Neural crest cell (in vitro differentiated cells): ENCODE measurements around the gene CDK10. TPM values are rescaled to one million over a fixed set of nuclear protein-coding genes. Genes with fewer than 3 reads are reported as not detected.
"Not testable (repeated sequence)": the region's sequence is repeated elsewhere in the genome, so short reads cannot be mapped to it uniquely, and the experiment has no call there.

ENCODE experiments used
- DNase-seq: peaks from one replicate; pipeline ENCODE4 v3.0.0; 2021; ENCODE audit warnings: low read depth, mixed read lengths, low spot score
- H3K27ac Mint-ChIP-seq: one replicate; pipeline ENCODE4 v1.8.0; 2021; ENCODE audit warnings: mild to moderate bottlenecking, mixed read lengths; ENCODE audit not compliant: unreplicated experiment
- H3K27me3 Mint-ChIP-seq: 2 replicates; pipeline ENCODE4 v1.8.0; 2021; ENCODE audit warnings: low read depth, mild to moderate bottlenecking, mixed read lengths
- H3K36me3 Mint-ChIP-seq: 2 replicates; pipeline ENCODE4 v1.8.0; 2021; ENCODE audit warnings: low read depth, mild to moderate bottlenecking, mixed read lengths
- H3K4me1 Mint-ChIP-seq: 2 replicates; pipeline ENCODE4 v1.8.0; 2021; ENCODE audit warnings: mixed read lengths
- H3K4me3 Mint-ChIP-seq: one replicate; pipeline ENCODE4 v1.8.0; 2021; ENCODE audit warnings: mild to moderate bottlenecking, mixed read lengths
- H3K9me3 Mint-ChIP-seq: 2 replicates; pipeline ENCODE4 v1.8.0; 2021; ENCODE audit warnings: mixed read lengths
- CTCF ChIP-seq: fragments of 200-600 bp; sonication (generic); conservative IDR thresholded peaks from 2 replicates; pipeline ENCODE4 v1.5.0; 2021; ENCODE audit warnings: antibody characterized with exemption, mild to moderate bottlenecking
- total RNA-seq: library from RNA; stranded (reverse); gene quantifications from 2 replicates; pipeline ENCODE4 v1.2.1, GENCODE V29; 2021

Gene CDK10
- total RNA-seq, 1 donor from 2014 or later: 127 TPM

GRCh38 chr16:89691231-89691985, 4.9 kb downstream of the CDK10 start:
- no peak for TF ChIP-seq CTCF
- no peak overlapping the region for H3K27ac Mint-ChIP-seq

GRCh38 chr16:89691986-89692569, 5.6 kb downstream of the CDK10 start:
- peaks cover 8% of the 10 kb centered on the region for H3K4me1 Mint-ChIP-seq
- TF ChIP-seq CTCF: no peak
- H3K9me3 Mint-ChIP-seq: no peaks in the 10 kb centered on the region
- no peak overlapping the region for H3K27ac Mint-ChIP-seq
- no peak for DNase-seq
- H3K27me3 Mint-ChIP-seq: no peaks in the 10 kb centered on the region
- H3K36me3 Mint-ChIP-seq: peaks cover 11% of the 10 kb centered on the region
- H3K4me3 Mint-ChIP-seq: peak overlapping the region; percentile 38

More at GRCh38 chr16:89691231-89691985, 4.9 kb downstream of the CDK10 start:
- H3K9me3 Mint-ChIP-seq: no peaks in the 10 kb centered on the region
- H3K4me1 Mint-ChIP-seq: peaks cover 10% of the 10 kb centered on the region
- peaks cover 2% of the 10 kb centered on the region for H3K27me3 Mint-ChIP-seq
- no peak for DNase-seq
- peaks cover 12% of the 10 kb centered on the region for H3K36me3 Mint-ChIP-seq
- peak overlapping the region; percentile 47 for H3K4me3 Mint-ChIP-seq

- Mint-ChIP-seq H3K4me1 (no peaks in the 10 kb centered on the region), H3K36me3 (peaks cover 4% of the 10 kb centered on the region), H3K27me3 (no peaks in the 10 kb centered on the region), H3K9me3 (no peaks in the 10 kb centered on the region), H3K27ac (no peak overlapping the region), H3K4me3 (peak overlapping the region; percentile 57)
- TF ChIP-seq CTCF: no peak
- no peak for DNase-seq
Observed at GRCh38 chr16:89693289-89693731, 6.8 kb downstream of the CDK10 start.

GRCh38 chr16:89693931-89694783, 7.7 kb downstream of the CDK10 start:
- Mint-ChIP-seq H3K27me3 (no peaks in the 10 kb centered on the region), H3K4me1 (peaks cover 3% of the 10 kb centered on the region), H3K36me3 (peaks cover 6% of the 10 kb centered on the region)

GRCh38 chr16:89694784-89695085, 8.2 kb downstream of the CDK10 start:
- H3K36me3 Mint-ChIP-seq: not testable (repeated sequence)

More at GRCh38 chr16:89693931-89694783, 7.7 kb downstream of the CDK10 start:
- peak overlapping the region; percentile 57 for H3K4me3 Mint-ChIP-seq
- DNase-seq: no peak
- H3K27ac Mint-ChIP-seq: no peak overlapping the region
- no peak for TF ChIP-seq CTCF
- no peaks in the 10 kb centered on the region for H3K9me3 Mint-ChIP-seq

More at GRCh38 chr16:89694784-89695085, 8.2 kb downstream of the CDK10 start:
- not testable (repeated sequence) for DNase-seq, H3K27me3 Mint-ChIP-seq, H3K4me1 Mint-ChIP-seq, H3K9me3 Mint-ChIP-seq
- peak overlapping the region; percentile 35 for H3K27ac Mint-ChIP-seq
- peak overlapping the region; percentile 72 for H3K4me3 Mint-ChIP-seq
